Psoas muscle (tissue), 8 donors: Measurements from ENCODE around the gene FH. TPM values are rescaled to one million over a fixed set of nuclear protein-coding genes. Genes with fewer than 3 reads are reported as not detected.

Source experiments
- ATAC-seq, 4 donors: fragments of 200-7000 bp; cut with Tn5 transposase; one replicate each; pipeline ENCODE4 v1.9.1; 2020; ENCODE audit warnings: moderate library complexity in 3 of 4, mild to moderate bottlenecking in 2 of 4
- DNase-seq, 2 donors: peaks; one replicate each; pipeline ENCODE4 v3.0.0-alpha.2; 2020
- H3K27ac ChIP-seq: fragments of 200-600 bp; one replicate; pipeline ENCODE4 v1.8.0; 2022
- H3K27me3 ChIP-seq, 3 donors: fragments of 200-600 bp in 1 of 3; one replicate each; pipeline versions ENCODE4 v1.6.1 to v1.8.0; 2013 to 2022; ENCODE audit warnings: low read length in 2 of 3, mild to moderate bottlenecking in 2 of 3, moderate library complexity in 1 of 3; ENCODE audit not compliant: insufficient read depth in 3 of 3
- H3K36me3 ChIP-seq, 2 donors: fragments of 200-600 bp in 1 of 2; one replicate each; pipeline versions ENCODE4 v1.6.1 to v1.8.0; 2013 to 2022; ENCODE audit warnings: low read depth in 1 of 2, mild to moderate bottlenecking in 1 of 2, moderate library complexity in 1 of 2; ENCODE audit not compliant: insufficient read depth in 1 of 2
- H3K4me1 ChIP-seq: fragments of 200-600 bp; one replicate; pipeline ENCODE4 v1.8.0; 2022
- H3K4me3 ChIP-seq: fragments of 200-600 bp; one replicate; pipeline ENCODE4 v1.8.0; 2022; ENCODE audit warnings: mild to moderate bottlenecking
- H3K9me3 ChIP-seq: fragments of 200-600 bp; one replicate; pipeline ENCODE4 v1.8.0; 2022
- WGBS, 3 donors: extraction: QIAGEN DNeasy Blood & Tissue Kit; methylation state at CpG; one replicate each; pipeline versions ENCODE4 v1.1.6 to v1.1.7; 2013; 5-methylcytosine and 5-hydroxymethylcytosine counted together
- intact Hi-C, 2 donors: fragments of 100-400 bp; cut with DNase I; formaldehyde crosslinking; loops; one replicate each; pipeline versions ENCODE4 v1.11.0 to v1.14.2; 2022
- long read RNA-seq, 2 donors: library from polyadenylated mRNA; unstranded; transcript quantifications; one replicate each; pipeline ENCODE4 v2.0.0, GENCODE V29; 2021
- polyA plus RNA-seq, 3 donors: library from polyadenylated mRNA; stranded (reverse); fragments of 200-250 nt; gene quantifications; one replicate each; pipeline ENCODE4 v1.2.3, GENCODE V29; 2013
- total RNA-seq, 4 donors: library from RNA; stranded (reverse); fragmentation: NEBNext Ultra II Directional in 2 of 4; extraction: Animal tissue kit (Norgen Biotek cat#: 25700) in 2 of 4; gene quantifications; one replicate each; pipeline versions ENCODE4 v1.2.1 to v1.2.4, GENCODE V29; 2021 to 2023
- TF ChIP-seq, protein P1 (sequence below): fragments of 200-600 bp; IDR thresholded peaks from one replicate; pipeline ENCODE4 v1.8.0; 2022; ENCODE audit warnings: antibody characterized with exemption
- donor health status: healthy with polysubstance abuse.
- donor health status: DM: no; HTN: no; CAD: no; lungs with moderate emphysema.
- donor health status: Bipolar disorder and iron deficiency.
- donor health status: healthy.
- donor health status: DM: yes; HTN: yes; CAD: no.
- donor health status: DM: no; HTN: no; CAD: no.
- donor health status: DM: no; HTN: no; CAD: no.
- donor health status: DM: yes; HTN: yes; CAD: no.

FH gene
- total RNA-seq (100 to 1,000 TPM; 111 to 164 (median 140) TPM), polyA plus RNA-seq (100 to 1,000 TPM; 105 to 124 (median 105) TPM)
- long read RNA-seq, donor 1, transcript FH-201 (10 exons, 1,797 nt): major isoform, 112 of 117 reads
- long read RNA-seq, donor 1, partial matches to known transcripts: 2 of 117 reads
- long read RNA-seq, donor 1, other reads (novel, unspliced or antisense): 3 of 117 reads
- long read RNA-seq, donor 2, transcript FH-201 (10 exons, 1,797 nt): major isoform, 185 of 194 reads
- long read RNA-seq, donor 2, partial matches to known transcripts: 3 of 194 reads
- long read RNA-seq, donor 2, other reads (novel, unspliced or antisense): 6 of 194 reads

DNA sequence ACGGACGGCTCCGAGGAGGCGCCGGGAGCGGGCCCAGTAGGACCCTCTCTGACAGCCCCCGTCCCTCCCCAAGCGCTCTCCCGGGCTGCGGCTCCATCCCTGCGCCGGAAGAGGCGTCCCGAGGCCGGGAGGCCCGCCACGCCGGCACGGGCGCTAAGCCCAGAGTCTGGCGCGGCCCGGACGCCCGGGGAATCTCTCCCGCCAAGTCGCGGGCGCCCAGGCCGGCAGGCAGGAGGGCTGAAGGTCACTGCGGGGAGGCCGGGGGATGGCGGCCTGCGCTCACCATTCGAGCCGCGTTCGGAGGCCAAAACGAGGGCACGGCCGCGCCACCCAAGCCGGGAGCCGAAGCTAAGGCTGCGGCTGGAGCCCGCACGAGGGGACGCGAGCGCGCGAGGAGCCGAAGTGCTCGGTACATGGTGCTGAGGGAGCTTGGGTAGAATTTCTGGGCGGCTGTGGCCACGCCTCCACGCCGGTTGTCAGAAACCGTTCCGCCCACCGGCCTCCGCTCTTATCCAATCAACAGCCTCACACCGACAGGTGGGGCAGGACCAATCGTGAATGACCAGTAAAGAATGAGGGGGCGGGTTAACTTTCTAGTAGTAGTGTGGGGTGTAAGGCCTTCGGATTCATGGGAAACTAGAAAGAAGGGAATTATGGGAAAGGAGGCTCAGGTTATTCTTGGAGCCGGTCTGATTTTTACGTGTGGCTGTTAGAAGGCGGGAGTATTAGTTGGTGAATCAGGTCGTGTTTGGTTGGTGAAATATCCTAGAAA is at the start of gene FH:
TSS of gene FH (minus strand) at position 448 of the 772 bp plus-strand sequence. CDS start at position 415, 33 bp downstream.
- peak; percentile 99 for ATAC-seq
- WGBS, 3 donors: 0% methylated on average over 55 to 70 of the region's 70 CpGs
- H3K36me3 ChIP-seq: peaks cover 0 to 23% of the 10 kb centered on the region in 2 donors
- TF ChIP-seq, protein P1, sequence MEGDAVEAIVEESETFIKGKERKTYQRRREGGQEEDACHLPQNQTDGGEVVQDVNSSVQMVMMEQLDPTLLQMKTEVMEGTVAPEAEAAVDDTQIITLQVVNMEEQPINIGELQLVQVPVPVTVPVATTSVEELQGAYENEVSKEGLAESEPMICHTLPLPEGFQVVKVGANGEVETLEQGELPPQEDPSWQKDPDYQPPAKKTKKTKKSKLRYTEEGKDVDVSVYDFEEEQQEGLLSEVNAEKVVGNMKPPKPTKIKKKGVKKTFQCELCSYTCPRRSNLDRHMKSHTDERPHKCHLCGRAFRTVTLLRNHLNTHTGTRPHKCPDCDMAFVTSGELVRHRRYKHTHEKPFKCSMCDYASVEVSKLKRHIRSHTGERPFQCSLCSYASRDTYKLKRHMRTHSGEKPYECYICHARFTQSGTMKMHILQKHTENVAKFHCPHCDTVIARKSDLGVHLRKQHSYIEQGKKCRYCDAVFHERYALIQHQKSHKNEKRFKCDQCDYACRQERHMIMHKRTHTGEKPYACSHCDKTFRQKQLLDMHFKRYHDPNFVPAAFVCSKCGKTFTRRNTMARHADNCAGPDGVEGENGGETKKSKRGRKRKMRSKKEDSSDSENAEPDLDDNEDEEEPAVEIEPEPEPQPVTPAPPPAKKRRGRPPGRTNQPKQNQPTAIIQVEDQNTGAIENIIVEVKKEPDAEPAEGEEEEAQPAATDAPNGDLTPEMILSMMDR: no peak
- intact Hi-C loops: loop anchor here (5.0 to 10.0 kb wide), 2 partner anchors 123 to 325 kb away; partner anchors contain the start of genes CHML (in 1 of the 2), EXO1 (in 1 of the 2) and OPN3 (in 1 of the 2)
- peak within 1 kb of the TSS; percentile 87 for H3K27ac ChIP-seq
- peak; percentile 95 to 96 for DNase-seq
- peak within 1 kb of the TSS; percentile 92 for H3K4me3 ChIP-seq
- peaks cover 0 to 3% (median 0%) of the 10 kb centered on the region in 3 donors for H3K27me3 ChIP-seq
- H3K9me3 ChIP-seq: no peaks in the 10 kb centered on the region
- H3K4me1 ChIP-seq: peaks cover 23% of the 10 kb centered on the region

DNA sequence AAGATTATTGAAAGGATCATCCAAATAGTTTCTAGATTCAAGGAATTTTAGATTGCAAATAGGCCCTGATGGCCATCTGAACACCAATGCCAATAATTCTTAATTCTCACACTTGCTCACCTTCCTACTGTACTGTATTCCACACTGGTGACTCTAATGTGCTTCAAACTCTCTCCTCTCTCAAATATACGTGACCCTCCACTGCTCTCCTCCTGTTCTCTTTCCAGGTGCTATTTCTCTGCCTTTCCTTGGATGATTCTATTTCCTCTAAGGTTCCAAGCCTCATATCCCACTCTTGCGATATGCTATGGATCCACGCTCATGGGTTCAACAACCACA is 41.3 kb upstream of the FH start:
- no peak for DNase-seq
- H3K4me3 ChIP-seq: no peak overlapping the region
- no peak overlapping the region for H3K27ac ChIP-seq
- TF ChIP-seq, protein P1: no peak
- WGBS, 3 donors: 83 to 89% (median 84%) methylated on average over 3 of the region's 3 CpGs
- intact Hi-C loops: no loop called here
- no peaks in the 10 kb centered on the region for H3K4me1 ChIP-seq
- ATAC-seq: no peak
- H3K36me3 ChIP-seq: no peaks in the 10 kb centered on the region
- no peaks in the 10 kb centered on the region for H3K9me3 ChIP-seq
- no peaks in the 10 kb centered on the region for H3K27me3 ChIP-seq

DNA sequence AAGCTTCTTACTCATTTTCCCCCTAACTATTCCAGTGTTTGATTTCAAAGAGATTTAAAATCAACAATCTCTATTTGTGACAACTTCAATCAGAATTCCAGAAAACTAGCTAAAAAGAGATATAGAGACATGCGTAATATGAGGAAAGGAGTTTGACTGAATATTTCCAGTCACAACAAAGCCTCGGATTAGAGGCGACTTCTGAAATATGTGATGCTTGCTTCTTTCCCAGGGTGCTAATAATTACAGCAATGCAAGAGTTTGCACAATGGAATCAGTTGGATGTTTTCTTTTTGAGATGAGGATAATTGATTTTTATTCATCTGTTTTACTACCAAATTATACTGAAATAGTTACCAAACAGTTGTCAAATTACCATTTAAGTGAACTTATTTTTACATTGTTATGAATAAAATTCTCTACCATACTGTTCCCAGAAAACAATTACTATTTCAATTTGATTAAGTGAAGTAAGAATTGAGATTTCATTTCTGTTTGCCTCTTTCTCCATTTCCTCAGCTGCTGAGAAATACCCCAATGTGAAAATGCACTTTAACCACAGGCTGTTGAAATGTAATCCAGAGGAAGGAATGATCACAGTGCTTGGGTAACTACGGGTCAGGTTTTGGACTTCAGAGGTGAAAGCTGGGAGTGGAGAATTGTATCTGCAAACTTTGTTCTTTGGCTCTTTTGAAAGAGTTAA is 40.7 kb upstream of the FH start:
- no peak overlapping the region for H3K27ac ChIP-seq
- H3K27me3 ChIP-seq: no peaks in the 10 kb centered on the region
- DNase-seq (no peak), ATAC-seq (no peak)
- WGBS, 3 donors: 41 to 46% (median 43%) methylated on average over 4 of the region's 4 CpGs
- no peaks in the 10 kb centered on the region for H3K4me1 ChIP-seq
- H3K9me3 ChIP-seq: no peaks in the 10 kb centered on the region
- TF ChIP-seq, protein P1: no peak
- no peaks in the 10 kb centered on the region for H3K36me3 ChIP-seq
- H3K4me3 ChIP-seq: no peak overlapping the region
- intact Hi-C loops: no loop called here

DNA sequence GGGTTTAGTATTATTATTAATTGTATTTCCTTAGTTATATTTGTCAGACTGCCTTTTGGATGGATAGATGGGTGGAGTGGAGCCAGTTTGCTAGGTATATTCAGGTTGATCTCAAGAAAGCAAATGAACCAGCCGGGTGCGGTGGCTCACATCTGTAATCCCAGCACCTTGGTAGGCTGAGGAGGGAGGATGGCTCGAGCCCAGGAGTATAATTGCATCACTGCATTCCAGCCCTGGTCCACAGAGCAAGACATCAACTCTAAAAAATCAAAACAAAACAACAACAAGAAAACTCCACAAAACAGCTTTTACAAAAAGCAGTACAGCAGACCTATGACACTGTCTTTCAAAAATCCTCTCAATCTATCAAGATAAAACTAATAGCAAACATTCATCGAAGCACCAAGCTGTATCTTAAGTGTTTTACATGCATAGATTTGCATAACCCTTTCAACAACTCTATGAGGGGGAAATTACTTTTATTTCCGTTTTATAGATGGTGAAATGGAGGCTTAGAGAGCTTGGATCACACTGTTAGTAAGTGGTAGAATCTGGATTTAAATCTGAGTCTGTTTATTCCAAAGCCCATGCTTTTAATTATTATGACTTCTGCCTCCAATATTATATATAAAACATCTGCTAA is 38.1 kb upstream of the FH start:
- Histone ChIP-seq H3K4me1 (no peaks in the 10 kb centered on the region), H3K9me3 (no peaks in the 10 kb centered on the region), H3K36me3 (no peaks in the 10 kb centered on the region), H3K4me3 (no peak overlapping the region), H3K27me3 (no peaks in the 10 kb centered on the region), H3K27ac (no peak overlapping the region)
- WGBS, 3 donors: 75 to 79% (median 77%) methylated on average over 5 of the region's 5 CpGs
- intact Hi-C loops: no loop called here
- TF ChIP-seq, protein P1: no peak
- DNase-seq (no peak), ATAC-seq (no peak)
